T-helper 2 cell (primary cell): ENCODE data around the gene ADAMTSL2.
A peak's percentile ranks its signal among the peaks of the same experiment; 100 is the strongest.

Experiments used
- DNase-seq, 5 experiments: peaks; one replicate each; pipeline versions ENCODE4 v3.0.0 to v3.0.0-alpha.2; 2012 to 2022

The ADAMTSL2 gene

GRCh38 chr9:133609311-133610098 lies 75.0 kb downstream of the ADAMTSL2 start, which contains the start of gene FAM163B:
FAM163B (minus strand) TSS chr9:133609389; CDS start chr9:133580223, 29,166 bp downstream.
- DNase-seq = peak in 1 of 5 experiments; percentile 43

GRCh38 chr9:133610845-133611244 lies 76.3 kb downstream of the ADAMTSL2 start:
- DNase-seq = no peak

DNA sequence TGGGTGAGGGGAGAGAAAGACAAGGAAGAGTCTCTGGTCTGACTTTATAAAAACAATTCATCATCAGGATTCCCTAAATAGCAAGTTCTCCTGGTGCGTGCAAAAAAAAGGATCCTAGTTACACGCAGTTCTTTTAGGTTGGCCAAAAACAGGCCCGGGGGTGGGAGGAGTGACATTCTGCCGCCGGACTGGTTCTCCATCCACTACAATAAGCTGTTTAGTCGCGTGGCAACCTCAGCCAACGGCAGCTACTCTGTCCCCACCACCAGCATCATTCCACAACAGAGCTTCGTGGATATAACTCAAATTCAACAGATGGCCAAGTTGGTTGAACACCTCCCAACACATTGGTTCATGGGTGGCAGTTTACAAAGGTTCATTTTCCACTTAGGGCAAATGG lies 77.5 kb downstream of the ADAMTSL2 start:
- DNase-seq = no peak

- no peak for DNase-seq
These were observed 78.3 kb downstream of the ADAMTSL2 start for GRCh38 chr9:133612816-133613215.

DNA sequence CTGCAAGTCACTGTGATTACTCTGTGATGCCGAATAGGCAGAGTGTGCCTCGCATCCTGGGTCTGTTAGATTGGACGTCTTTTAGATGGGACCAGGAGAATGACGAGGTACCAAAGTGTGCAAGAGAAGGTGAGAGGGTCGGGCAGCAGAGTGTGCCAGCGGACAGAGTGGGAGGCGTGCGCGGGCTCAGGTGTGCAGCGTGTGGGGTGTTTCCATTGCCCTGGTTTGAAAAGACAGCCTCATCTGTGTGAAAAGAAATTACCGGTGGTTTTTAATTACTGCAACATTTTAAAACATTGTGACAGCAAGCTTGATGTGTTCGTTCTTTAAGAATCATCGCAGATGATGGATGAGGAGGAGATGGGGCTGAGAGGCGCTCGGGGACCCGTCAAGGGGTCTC lies 78.9 kb downstream of the ADAMTSL2 start:
- DNase-seq = no peak

GRCh38 chr9:133614056-133614455 lies 79.6 kb downstream of the ADAMTSL2 start:
- no peak for DNase-seq

DNA sequence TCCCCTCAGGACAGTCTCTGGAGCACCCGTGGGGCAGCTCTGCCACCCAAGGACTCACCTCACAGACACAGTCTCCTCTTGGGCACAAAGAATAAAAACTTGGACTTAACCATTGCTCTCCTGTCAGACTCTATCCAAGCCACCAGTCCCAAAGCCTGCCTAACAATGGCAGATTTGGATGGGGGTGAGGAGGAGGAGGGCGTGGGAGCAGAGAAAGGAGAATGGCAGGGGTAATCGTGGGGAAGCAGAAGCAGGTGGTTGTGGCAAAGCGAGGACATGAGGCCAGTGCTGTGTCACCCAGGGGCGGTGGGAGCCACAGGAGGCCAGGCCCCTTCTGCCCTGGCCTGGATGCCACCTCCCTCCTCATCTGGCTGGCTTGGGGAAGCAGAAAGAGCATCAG lies 80.2 kb downstream of the ADAMTSL2 start:
- no peak for DNase-seq

DNA sequence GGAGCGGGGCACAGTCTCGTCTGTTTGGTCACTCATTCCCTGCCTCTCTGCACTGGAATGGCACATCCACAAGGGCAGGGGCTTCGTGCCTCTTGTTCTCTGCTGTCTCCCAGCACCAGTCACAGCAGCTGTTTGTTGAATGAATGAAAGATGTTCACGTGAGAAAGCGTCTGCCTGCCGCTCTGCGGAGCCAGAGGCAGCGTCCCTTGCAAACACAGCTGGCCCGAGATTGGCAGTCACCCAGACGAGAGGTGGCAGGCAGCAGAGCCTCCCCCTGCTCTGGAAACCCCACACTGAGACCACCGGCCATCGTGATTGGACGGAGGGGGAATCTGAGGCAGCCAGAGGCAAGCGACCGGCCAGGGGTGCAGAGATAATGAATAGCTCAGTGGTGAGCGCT lies 80.7 kb downstream of the ADAMTSL2 start:
- no peak for DNase-seq

DNA sequence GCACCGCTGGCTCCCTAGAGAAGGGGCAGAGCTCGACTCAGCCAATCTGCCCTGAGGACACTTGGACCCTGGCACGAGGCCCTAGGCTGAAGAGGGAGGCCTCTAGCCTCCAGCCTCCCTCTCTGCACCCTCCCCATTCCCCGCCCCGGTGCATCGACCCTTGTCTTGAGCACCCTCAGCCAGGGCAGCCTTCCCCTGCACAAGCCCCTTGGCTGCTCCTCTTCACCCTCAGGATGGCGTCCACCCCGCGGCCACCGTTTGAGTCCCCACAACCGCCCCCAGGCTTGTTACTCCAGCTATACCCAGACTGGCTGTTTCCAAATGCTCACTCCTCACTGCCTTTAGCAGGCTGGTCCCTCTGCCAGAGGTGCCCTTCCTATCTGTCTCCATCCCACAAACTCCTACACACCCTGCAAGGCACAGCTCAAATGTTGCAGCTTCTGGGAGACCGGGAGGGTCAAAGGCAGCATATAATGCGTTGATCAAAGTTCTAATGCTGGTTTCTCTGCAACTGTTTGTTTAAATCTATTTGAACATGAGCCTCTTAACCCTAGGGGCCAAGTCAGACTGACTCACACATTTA lies 81.2 kb downstream of the ADAMTSL2 start:
- DNase-seq = no peak

DNA sequence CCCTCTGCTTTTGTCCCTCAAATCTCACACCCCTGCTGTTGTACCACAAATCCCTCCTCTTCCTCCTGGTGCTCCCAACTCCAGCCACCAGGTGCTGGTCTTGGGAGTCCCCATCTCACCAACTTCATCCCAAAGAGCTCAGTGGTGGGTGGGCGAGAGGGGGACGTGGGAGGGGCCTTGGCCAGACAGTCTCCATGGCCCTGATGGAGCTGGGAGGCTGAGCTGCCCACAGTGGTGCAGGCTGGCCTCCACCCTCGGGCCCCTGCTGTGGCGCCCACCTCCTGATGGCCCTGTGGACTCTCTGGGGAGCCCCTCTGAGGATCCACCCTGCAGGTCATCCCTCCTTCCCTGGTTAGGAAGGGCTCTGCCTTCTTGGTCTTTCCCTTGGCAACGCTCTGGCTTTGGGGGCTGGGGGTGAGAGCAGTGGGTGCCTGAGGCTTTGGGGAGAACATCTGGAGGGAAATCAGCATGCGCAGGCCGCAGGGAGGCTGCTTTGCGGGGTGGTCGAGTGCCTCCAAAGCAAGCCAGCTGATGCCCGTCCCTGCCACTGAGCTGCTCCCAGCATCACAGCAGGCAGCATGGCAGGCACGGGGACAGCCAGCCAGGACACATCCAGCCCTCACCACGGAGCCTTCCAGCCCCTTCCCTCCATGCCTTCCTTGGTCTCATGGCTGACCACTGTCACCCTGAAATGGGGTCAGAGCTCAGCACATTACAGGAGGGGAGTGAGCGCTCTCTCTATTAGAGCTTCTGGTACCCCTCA lies 82.3 kb downstream of the ADAMTSL2 start:
- DNase-seq = no peak

DNA sequence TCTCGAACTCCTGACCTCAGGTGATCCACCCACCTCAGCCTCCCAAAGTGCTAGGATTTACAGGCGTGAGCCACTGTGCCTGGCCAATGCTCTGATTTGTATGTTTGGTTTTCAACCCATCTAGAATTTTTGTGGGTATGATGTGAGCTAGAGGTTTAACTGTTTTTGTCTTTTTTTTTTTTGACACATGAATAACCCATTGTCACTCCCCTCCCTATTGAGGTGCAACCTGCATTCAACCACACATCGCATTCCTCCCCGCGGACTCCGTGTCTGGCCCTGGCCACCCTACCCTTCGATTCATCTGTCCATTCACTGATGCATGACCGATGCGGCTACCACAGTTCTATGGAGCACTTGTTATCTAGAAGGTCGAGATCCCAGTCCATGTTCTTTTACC lies 84.2 kb downstream of the ADAMTSL2 start:
- no peak for DNase-seq

DNA sequence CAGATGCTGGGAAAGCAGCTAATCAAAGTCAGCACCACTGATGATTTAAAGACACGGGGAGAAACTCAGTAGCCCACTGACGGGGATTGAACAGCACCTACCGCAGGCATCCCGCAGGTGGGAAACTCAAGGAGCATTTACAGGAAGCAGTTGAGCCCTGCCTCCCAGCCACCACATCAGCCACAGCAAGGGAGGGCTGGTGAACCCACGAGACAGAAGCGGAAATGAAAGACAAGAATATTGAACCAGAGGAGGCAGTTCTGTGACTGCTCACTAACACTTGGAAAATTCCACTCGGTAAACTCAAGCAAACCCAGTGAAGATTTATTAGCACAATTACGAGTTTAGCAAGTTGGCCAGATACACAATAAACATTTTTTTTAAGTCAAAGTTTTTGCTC lies 85.3 kb downstream of the ADAMTSL2 start:
- peak in 4 of 5 experiments; percentile 8 to 66 (median 38) for DNase-seq

DNA sequence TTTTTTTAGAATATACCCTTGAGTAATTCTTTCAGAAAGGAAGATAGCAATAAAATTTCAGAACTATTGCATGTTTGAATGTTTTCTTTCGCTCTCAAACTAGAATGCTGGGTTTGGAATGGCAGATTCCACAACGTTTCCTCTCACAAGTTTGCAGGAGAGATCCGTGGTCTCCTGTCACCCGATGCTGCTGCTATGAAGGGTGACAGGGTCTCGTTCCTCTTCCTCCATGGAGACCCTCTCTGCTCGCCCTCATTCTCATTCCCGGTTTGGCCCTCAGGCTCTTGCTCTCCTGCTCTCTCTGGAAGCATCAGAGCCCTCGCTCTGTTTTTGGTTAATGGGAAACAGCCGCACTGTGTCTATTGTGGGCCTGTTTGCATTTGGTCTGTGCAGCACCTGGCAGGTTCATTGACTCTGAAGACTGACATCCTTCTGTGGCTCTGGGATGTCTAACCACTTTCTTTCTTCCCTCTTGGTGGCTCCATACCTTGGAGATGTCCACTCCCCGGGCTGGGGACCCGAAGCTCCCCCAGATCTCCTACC lies 87.3 kb downstream of the ADAMTSL2 start:
- DNase-seq = no peak

DNA sequence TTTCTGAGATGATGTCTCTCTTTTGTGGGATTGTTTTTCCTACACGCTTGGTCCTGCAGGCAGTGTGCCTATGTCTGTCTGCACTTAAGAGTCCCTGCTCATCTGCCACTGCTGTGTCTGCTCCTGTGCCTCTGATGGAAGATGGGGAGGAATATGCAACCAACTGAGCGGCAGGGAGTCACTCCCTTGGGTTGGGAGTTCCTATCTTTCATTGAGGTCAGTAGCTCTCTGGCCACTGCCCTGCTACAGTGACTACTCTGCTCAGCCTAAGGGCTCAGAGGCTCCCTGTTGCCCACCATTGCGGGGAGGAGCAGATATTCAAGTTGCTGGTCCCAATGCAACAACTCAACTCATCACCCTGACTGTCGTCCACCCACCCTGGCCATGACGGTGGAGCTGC lies 88.1 kb downstream of the ADAMTSL2 start:
- no peak for DNase-seq
